GM21526 (cell line): ENCODE results near the gene CREBRF.
"Not testable (repeated sequence)": the region's sequence is repeated elsewhere in the genome, so short reads cannot be mapped to it uniquely, and the experiment has no call there.

Experiments used
- ATAC-seq: cut with Tn5 transposase; IDR thresholded peaks from one replicate; pipeline ENCODE4 v1.9.1; 2021; ENCODE audit warnings: moderate library complexity; ENCODE audit not compliant: unreplicated experiment, low FRiP score

Gene CREBRF, protein sequence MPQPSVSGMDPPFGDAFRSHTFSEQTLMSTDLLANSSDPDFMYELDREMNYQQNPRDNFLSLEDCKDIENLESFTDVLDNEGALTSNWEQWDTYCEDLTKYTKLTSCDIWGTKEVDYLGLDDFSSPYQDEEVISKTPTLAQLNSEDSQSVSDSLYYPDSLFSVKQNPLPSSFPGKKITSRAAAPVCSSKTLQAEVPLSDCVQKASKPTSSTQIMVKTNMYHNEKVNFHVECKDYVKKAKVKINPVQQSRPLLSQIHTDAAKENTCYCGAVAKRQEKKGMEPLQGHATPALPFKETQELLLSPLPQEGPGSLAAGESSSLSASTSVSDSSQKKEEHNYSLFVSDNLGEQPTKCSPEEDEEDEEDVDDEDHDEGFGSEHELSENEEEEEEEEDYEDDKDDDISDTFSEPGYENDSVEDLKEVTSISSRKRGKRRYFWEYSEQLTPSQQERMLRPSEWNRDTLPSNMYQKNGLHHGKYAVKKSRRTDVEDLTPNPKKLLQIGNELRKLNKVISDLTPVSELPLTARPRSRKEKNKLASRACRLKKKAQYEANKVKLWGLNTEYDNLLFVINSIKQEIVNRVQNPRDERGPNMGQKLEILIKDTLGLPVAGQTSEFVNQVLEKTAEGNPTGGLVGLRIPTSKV

DNA sequence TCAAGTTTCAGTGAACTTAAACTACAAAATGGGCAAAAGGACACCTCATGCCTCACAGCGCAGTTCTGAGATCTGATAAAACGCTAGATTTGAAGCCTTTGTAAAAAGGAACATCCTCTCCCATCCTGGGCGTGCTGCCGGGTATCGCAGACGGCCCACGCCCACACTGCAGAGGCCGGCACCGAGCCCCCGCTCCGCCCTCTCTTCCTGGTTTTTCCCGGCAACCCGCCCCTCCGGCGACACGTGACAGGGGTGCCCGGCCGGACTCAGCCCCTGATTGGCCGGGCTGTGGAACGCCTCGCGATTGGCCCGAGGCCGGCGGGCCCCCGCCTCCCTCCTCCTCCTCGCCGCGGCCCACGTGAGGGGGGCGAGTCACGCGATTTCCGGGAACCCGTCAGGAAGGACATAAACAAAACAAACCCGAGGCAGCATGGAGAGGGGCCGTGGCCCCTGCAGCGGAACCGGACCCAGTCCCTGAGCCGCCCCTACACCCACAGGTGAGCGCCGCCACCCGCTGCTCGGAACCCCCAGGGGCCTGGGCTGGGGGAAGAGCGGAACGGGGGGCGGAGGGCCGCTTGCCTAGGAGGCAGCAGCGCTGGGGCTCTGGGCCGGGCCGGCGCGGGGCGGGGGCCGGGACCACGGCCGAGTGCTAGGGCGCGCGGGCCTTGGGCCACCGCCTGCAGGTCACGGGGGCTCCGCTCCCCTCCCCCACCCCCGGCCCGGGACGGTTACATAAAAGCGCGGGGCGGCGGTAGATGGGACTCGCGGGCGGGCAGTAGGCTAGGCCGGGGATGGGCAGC, at the start of gene CREBRF:
CREBRF (plus strand) TSS at position 370 of the 800 bp plus-strand sequence. CDS start 24,424 bp downstream, outside the sequence.
- peak; percentile 74 for ATAC-seq

DNA sequence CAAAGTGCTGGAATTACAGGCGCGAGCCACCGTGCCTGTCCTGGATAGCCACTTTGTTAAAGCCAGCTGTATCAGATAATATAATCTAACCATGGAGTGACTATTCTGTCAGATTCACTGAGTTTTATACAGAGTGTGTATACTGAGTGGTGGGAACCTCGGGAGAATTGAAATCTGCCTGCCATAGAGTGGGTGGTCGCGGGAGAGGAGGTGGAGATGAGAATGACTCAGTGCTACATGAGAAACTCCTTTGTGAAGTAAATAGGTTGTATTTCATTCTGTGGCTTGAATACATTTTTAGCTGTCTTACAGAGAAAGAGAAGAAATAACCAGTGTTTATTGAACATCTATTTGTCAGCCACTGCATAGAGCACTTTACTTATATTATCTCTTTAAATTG, 46.1 kb upstream of the CREBRF start:
- no peak for ATAC-seq

DNA sequence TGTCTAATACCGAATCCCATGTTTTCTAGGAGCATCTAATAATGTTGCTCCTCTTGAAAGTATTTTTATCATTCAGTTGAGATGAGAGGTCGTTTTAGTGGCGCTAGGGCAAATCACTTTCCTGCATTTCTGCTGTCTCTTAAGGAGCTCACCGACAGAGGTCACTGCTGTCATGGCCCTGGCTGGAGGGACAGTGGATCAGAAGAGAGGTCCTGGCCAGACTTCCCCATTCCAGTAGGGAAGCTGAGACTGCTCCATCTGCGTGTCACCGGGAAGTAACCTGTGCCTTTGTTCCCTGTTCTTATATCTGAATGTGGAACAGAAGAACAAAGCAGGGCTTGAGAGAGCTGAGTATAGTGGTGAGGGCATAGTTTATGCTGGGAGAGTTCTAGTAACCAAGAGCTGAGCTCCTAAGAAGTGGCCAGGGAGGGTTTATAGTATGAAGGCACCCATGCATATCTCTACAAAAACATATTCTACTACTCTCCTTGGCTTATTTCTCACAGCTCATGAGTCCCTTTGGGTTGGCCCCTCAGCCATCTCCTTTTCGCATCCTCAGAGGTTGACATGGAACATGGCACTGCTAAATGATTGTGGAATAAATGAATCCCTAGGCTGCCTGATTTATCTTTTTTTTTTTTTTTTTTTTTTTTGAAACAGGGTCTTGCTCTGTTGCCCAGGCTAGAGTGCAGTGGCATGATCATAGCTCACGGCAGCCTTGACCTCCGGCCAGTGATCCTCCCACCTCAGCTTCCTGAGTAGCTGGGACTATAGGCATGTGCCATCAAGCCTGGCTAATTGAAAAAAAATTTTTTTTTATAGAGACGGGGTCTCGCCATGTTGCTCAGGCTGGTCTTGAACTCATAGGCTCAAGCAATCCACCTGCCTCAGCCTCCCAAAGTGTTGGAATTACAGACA, 45.3 kb upstream of the CREBRF start:
- no peak for ATAC-seq

DNA sequence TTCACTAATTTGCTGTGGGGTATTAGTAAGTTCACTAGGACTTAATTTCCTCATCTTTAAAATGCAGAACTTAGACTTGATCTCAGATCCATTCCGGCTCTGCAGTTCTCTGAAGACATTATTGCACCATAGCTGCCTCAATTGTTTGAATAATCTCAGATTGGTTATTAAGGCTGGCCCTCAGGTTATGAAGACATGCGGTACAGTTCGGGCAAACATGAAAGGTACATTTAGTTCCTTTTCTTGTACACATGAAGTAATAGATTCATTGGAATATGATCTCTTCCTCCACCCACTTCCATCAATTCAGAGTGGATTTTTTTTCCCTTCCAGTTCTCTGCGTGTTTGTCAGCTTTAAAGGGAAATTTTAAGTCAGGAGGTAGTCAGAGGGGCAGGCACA, 44.6 kb upstream of the CREBRF start:
- ATAC-seq: no peak

DNA sequence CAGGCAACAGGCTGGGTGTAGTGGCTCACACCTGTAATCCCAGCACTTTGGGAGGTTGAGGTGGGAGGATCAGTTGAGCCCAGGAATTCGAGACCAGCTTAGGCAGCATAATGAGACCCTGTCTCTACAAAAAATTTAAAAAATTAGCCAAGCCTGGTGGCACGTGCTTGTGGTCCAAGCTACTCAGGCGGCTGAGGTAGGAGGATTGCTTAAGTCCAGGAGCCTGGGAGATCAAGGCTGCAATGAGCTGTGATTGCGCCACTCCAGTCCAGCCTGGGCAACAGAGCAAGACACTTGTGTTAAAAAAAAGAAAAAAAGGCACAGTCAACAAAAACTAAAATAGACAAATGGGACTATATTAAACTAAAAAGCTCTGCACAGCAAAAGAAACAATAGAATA, 43.3 kb upstream of the CREBRF start:
- ATAC-seq: no peak

DNA sequence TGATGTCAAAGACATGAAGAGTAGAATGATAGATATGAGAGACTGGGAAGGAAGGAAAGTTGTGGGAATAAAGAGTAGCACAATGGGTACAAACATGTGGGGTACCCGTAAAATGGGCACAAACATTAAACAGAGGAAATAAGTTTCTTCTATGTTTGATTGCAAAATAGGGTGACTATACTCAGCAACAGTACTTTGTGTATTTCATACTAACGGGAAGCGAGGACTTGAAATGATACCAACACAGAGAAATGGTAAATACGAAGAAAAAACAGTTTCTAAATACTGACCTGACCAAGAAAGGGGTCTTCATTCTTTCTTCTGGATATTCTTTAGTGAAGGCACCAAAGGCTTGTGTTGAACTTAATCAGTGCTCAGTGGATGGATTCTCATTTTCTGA, 41.5 kb upstream of the CREBRF start:
- ATAC-seq: no peak

DNA sequence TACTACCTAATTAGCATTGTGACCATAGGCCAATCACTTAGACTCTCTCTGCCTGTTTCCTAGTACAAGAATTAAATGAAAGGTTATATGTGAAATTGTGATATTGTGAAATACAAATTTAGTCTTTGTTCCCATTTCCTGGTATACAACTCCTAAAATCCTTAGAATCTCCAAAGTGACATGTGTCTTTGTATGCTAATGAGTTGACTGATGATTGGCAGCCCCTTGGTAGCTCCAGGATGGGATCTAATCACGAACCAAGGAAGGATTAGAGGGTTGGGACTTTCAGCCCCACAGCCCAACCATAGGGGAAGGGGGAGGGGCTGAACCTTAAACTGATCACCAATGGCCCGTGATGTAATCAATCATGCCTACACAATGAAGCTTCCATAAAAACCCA, 41.0 kb upstream of the CREBRF start:
- no peak for ATAC-seq

DNA sequence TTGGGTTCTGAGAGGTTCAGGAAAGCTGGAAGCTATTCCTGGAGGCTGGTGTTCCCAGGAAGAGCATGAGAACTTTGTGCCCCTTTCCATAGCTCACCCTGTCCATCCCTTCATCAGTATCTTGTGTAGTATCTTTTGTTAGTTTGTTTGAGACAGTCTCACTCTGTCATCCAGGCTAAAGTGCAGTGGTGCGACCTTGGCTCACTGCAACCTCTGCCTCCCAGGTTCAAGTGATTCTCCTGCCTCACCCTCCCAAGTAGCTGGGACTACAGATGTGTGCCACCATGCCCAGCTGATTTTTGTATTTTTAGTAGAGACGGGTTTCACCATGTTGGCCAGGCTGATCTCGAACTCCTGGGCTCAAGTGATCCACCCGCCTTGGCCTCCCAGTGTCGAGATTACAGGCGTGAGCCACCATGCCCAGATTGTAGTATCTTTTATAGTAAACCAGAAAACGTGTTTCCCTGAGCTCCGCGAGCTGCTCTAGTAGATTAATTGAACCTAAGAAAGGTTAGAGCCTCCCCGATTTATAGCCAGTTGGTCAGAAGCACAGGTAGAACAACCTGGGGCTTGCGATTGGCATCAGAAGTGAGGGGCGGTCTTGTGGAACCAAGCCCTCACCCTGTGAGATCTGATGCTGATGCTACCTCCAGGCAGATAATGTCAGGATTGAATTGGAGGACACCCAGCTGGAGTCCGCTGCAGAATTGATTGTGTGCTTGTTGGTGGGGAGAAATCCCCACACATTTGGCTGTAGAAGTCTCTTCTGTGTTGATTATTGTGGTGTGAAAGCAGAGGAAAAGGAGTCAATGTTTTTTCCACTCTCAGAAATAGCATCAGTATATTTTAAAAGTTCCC, 40.3 kb upstream of the CREBRF start:
- no peak for ATAC-seq

DNA sequence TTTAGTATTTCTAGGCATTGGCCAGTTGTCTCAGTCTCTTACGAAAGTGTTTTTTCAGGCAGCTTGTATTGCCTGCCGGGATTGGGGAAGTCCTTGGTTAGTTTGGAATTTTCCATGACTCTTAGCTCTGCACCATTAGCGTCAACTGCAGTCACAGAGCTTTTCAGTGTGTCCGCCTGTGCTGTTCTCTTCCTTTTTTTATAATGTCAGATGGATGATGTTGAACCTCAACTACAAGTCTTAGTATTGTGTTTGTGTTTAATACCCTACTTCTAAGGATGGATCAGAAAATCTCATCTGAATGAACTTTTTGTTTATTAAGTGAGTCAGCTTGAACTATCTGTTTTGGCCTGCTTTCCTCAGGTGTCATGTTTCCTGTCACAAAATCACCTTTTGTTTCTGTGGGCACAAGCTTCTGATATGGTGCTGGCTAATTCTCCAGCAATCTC, 39.5 kb upstream of the CREBRF start:
- ATAC-seq: no peak

DNA sequence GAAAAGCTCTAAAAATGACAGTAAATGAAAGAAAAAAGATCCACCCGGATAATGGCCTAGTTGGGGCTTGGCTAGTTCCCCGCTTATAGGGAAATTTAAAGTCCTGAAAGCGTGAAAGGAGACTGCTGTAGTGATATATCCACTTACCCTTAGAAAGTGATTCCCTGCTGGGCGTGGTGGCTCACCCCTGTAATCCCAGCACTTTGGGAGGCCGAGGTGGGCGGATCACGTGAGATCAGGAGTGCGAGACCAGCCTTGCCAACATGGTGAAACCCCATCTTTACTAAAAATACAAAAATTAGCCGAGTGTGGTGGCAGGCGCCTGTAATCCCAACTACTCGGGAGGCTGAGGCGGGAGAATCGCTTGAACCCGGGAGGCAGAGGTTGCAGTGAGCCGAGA, 39.1 kb upstream of the CREBRF start:
- not testable (repeated sequence) for ATAC-seq

DNA sequence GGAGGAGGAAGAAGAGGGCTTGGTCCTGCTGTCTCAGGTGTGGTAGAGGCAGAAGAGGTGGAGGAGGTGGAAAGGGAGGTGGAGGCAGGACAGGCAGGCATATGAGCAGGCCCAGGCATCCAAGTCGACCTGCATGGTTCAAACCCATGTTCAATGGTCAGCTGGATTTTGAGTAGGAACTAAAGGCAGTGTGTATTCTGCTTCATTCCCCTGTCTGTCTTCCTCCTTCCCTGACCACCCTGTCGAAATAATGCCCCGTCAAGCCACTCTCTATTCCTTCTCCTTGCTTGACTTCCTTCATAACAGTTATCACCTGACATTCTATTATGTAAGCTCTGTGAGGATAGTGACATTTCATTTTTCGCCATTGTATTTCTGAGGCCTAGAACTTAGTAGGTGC, 37.8 kb upstream of the CREBRF start:
- ATAC-seq: no peak

DNA sequence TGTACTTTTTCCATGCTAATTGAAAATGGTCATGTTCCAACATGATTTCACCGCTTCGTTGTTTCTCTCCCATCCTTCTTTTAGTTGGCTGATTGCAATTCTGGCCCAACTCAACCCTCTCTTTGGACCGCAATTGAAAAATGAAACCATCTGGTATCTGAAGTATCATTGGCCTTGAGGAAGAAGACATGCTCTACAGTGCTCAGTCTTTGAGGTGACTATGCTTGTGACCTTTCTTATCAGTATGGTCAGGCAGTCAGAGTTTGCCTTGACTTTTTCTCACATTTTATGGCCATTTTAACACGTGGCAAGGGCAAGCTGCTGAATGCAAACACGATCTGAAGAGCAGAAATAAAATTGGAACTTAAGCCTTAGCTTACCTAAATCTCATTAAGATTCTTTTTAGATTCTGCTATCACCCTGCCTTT, 36.0 kb upstream of the CREBRF start:
- ATAC-seq: no peak

DNA sequence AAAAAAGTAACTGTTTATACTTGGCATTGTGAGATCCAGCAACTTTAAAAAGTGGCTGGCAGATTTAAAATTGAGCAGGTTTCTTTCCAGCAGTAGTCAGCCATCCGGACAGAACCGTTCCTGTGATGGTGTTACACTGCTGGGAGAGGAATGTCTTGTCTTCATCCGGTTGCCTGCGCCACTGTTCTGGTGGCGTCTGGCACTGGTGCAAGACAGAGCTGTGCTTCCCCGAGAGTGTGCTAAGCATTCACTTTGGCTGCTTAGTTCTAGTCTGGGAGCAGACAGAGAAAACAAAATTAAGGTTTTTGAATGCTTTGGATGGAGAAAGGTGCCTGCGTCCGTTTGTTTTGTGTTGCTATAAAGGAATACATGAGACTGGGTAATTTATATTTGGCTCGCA, 35.5 kb upstream of the CREBRF start:
- no peak for ATAC-seq

DNA sequence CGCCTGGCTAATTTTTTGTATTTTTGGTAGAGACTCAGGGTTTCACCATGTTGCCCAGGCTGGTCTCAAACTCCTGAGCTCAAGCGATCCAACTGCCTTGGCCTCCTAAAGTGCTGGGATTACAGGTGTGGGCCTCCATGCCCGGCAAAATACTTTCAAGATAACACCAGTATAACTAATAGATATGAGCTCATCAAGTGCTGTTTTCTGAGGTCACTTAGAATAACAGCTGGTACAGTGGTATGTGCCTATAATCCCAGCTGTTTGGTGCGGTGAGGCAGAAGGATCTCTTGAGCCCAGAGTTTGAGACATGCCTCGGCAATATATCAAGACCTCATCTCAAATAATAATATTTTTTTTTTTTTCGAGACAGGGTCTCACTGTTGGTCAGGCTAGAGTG, 30.5 kb upstream of the CREBRF start:
- ATAC-seq: no peak

DNA sequence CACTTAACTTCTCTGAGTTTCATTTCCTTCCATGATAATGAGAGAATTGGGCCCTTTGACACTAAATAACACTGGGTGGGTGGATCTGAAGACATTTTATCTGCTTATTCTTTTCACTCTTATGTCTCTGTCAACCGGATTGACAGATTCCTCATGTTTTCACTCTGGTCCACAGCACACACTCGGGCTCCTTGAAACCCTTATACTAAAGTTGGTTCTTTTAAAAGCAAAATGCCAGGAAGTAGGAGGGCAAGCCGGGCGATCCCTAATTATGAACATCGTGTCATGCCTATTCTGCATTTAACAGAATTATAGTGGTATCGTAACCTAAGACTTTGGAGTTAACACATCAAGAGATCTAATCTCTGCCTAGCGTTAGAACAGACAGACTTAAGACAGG, 28.2 kb upstream of the CREBRF start:
- no peak for ATAC-seq

DNA sequence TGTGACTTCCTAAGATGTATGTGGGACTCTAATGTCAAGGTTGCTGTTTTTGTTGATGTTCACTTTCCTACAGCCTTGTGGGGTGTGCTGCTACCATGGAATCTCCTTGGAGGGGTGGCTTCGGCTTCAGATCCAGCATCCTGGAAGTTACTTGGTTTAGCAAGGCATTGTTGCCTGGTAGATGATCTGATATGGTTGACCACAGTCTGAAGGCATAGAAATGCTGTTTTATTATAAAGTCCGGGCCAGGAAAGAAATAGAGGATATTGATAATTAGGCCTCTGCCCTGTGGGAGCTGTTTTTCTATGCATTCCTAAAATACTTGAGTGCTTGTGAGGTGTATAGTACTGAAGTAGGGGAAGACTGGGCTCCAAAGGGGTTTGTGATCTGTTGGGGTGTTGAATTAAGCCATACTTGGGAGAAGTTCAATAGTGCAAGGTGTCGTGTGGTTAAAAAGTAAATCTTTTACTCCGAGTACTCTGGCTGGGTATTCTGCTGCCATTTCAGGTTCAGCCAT, 27.3 kb upstream of the CREBRF start:
- ATAC-seq: no peak

DNA sequence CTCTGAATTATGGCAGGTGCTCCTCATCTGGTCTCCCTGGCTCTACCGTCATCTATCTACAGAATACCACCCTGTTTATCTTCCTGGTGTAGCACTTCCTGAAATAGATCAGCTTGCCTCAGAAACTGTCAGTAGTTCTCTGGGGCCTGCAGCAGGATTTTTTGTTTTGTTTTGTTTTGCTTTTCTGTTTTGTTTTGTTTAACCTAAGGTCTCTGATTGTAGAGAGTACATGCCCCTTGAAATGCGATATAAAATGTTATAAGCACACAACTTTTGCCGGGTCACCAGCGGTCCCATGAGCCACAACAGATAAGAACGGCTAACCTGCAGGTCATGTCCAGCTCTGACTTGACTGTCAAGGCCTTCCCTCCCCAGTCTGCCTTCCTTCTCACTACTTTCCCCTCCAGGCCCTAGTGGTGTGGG, 26.6 kb upstream of the CREBRF start:
- ATAC-seq: no peak

DNA sequence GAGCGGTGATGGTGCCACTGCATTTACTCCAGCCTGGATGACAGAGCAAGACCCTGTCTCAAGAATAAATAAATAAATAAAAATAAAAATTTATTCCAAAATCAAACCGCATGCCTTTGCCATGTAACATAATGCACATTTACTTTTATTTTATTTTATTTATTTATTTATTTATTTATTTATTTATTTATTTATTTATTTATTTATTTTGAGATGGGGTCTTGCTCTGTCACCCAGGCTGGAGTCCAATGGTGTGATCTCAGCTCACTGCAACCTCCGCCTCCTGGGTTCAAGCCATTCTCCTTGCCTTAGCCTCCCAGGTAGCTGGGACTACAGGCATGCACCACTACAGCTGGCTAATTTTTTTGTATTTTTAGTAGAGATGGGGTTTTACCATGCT, 24.1 kb upstream of the CREBRF start:
- not testable (repeated sequence) for ATAC-seq

DNA sequence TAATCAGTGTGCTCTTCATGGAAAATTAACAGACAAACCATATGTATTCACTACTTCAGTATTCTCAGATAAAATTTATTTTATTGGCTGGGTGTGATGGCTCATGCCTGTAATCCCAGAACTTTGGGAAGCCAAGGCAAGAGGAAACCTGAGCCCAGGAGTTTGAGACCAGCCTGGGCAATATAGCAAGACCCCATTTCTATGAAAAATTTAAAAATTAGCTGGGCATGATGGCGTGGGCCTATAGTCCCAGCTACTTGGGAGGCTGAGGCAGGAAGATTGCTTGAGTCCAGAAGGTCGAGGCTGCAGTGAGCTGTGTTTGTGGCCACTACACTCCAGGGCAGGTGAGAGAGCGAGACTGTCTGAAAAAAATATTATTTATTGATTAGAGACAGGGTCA, 23.4 kb upstream of the CREBRF start:
- no peak for ATAC-seq
